Calu3 (cell line): Measurements from ENCODE around the gene RAC2. TPM values are rescaled to one million over a fixed set of nuclear protein-coding genes. Genes with fewer than 3 reads are reported as not detected.

ENCODE experiments used
- BruUV-seq: library from RNA; stranded (reverse); fragments of 400-500 nt; replicated peaks from 2 replicates; lab custom pipeline; 2021; lab: Mats Ljungman, UMichigan
- CTCF ChIA-PET: fragments of 300-600 bp; sonication (Branson Sonifier 250); formaldehyde crosslinking; loops from one replicate; lab custom pipeline; 2022; ENCODE audit warnings: antibody characterized with exemption; lab: Charles Lee
- DNase-seq: peaks from one replicate; pipeline ENCODE4 v3.0.0; 2022
- H3K27ac Mint-ChIP-seq: one replicate; pipeline ENCODE4 v1.8.0; 2022; ENCODE audit warnings: mixed read lengths; ENCODE audit not compliant: unreplicated experiment
- H3K27me3 Mint-ChIP-seq: one replicate; pipeline ENCODE4 v1.8.0; 2022; ENCODE audit warnings: mixed read lengths; ENCODE audit not compliant: unreplicated experiment
- H3K36me3 Mint-ChIP-seq: one replicate; pipeline ENCODE4 v1.8.0; 2022; ENCODE audit warnings: mild to moderate bottlenecking, moderate library complexity, mixed read lengths; ENCODE audit not compliant: insufficient read depth, unreplicated experiment
- H3K4me1 Mint-ChIP-seq: one replicate; pipeline ENCODE4 v1.8.0; 2022; ENCODE audit warnings: mild to moderate bottlenecking, low read depth, mixed read lengths; ENCODE audit not compliant: unreplicated experiment
- H3K4me3 Mint-ChIP-seq: one replicate; pipeline ENCODE4 v1.8.0; 2022; ENCODE audit warnings: mild to moderate bottlenecking, low read depth, moderate library complexity, mixed read lengths; ENCODE audit not compliant: unreplicated experiment
- H3K9me3 Mint-ChIP-seq: one replicate; pipeline ENCODE4 v1.8.0; 2022; ENCODE audit warnings: low read depth, mixed read lengths; ENCODE audit not compliant: unreplicated experiment
- CTCF ChIP-seq: fragments of 200-600 bp; IDR thresholded peaks from one replicate; pipeline ENCODE4 v1.8.0; 2022; ENCODE audit warnings: antibody characterized with exemption; ENCODE audit not compliant: unreplicated experiment
- intact Hi-C: fragments of 100-400 bp; cut with micrococcal nuclease; formaldehyde crosslinking; loops from one replicate; pipeline ENCODE4 v1.10.0; 2022; ENCODE audit not compliant: unreplicated experiment
- total RNA-seq: library from RNA; stranded (reverse); gene quantifications from 2 replicates; pipeline ENCODE4 v1.2.3, GENCODE V29; 2022

Gene RAC2
- total RNA-seq, 1 experiment from 2014 or later, result 21.0 TPM

DNA sequence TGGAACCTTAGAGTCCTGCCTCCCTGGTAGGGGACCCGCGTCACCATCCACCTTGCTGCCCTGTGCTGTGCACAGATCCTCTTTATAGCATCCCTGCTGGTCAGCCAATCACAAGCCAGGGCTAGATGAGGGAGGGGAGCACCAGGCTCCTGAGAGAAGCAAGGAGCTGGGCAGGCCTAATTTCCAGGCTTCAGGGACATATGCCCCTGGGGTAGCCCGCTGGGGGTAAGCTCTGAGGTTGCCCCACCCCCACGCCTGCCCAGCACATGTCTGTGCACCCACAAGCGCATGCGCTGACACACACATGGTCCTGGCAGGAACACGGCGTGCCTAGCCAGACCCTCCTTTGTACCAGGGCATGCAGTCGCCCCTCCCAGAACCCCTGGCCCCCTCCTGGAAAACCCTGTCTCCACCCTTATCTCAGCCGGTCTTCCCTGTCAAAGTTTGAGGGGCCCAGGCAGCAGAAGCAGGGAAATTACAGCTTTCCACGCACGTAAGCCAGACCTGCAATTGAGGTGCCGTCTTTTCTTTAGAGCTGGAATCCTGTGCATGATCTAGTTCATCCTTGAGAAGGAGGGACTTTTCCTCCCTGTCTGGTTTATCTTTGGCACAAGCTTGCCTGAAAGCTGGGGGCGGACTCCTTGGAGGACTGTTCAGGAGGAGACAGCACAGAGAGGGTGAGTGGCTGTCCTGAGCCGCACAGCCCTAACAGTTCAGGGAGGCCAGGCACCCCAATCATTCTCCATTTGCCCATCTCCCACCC lies 33.8 kb downstream of the RAC2 start:
- TF ChIP-seq CTCF, result no peak
- peaks cover 65% of the 10 kb centered on the region for H3K27me3 Mint-ChIP-seq
- CTCF ChIA-PET, result no interaction called here
- H3K36me3 Mint-ChIP-seq, result no peaks in the 10 kb centered on the region
- no peaks in the 10 kb centered on the region for H3K9me3 Mint-ChIP-seq
- no peak overlapping the region for H3K4me3 Mint-ChIP-seq
- no peak overlapping the region for H3K27ac Mint-ChIP-seq
- BruUV-seq, result no TSS peak
- intact Hi-C loops, result no loop called here
- DNase-seq, result no peak
- no peaks in the 10 kb centered on the region for H3K4me1 Mint-ChIP-seq

DNA sequence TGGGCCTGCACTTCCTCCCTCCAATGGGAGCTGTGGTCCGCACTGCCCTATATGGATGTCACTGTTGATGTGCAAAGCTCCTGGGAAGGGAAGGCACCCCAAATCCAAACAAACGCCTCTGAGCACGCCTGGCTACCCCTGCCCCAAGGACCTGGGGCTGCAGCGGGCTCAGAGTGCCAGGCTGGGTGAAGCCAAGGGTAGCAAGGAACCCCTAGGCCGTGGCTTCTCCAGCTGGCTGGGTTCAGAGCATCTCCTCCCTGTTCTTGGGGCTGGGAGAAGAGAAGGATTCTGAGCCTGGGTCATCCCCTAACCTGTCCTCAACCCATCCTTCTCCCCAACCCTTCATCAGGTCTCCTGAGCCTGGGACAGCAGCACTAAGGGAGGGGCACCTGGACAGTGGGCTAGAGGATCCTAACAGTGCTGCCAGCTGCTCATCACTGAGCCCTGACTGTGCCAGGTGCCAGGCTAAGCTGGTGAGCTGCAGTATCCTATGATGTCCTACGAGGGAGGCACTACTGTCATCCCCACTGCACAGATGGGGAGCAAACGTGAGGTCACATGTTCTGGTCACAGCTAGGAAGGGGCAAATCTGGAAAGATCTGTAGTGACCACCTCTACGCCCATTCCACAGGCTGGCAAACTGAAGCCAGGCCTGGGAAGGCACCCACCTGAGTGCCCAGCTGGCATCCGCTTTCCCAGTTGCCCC lies 34.8 kb downstream of the RAC2 start:
- Mint-ChIP-seq H3K36me3 (no peaks in the 10 kb centered on the region), H3K4me3 (no peak overlapping the region), H3K9me3 (no peaks in the 10 kb centered on the region), H3K4me1 (no peaks in the 10 kb centered on the region), H3K27me3 (peaks cover 56% of the 10 kb centered on the region), H3K27ac (no peak overlapping the region)
- intact Hi-C loops, result no loop called here
- no peak for DNase-seq
- BruUV-seq, result no TSS peak
- TF ChIP-seq CTCF, result no peak
- CTCF ChIA-PET, result no interaction called here

- Mint-ChIP-seq H3K4me3 (no peak overlapping the region), H3K4me1 (no peaks in the 10 kb centered on the region), H3K9me3 (no peaks in the 10 kb centered on the region), H3K27me3 (peaks cover 49% of the 10 kb centered on the region), H3K27ac (no peak overlapping the region), H3K36me3 (no peaks in the 10 kb centered on the region)
- no peak for TF ChIP-seq CTCF
- intact Hi-C loops, result no loop called here
- CTCF ChIA-PET, result interaction anchor here (0.7 kb wide), 1 partner anchor 9 kb away, joined by 3 read pairs; no protein-coding TSS in a partner anchor
- no peak for DNase-seq
- BruUV-seq, result no TSS peak
Measured at GRCh38 chr22:37208401-37209139, 35.5 kb downstream of the RAC2 start.

GRCh38 chr22:37207981-37208380 lies 36.1 kb downstream of the RAC2 start:
- no peak overlapping the region for H3K27ac Mint-ChIP-seq
- intact Hi-C loops, result no loop called here
- no peaks in the 10 kb centered on the region for H3K36me3 Mint-ChIP-seq
- no peak for TF ChIP-seq CTCF
- H3K27me3 Mint-ChIP-seq, result peaks cover 43% of the 10 kb centered on the region
- no peak overlapping the region for H3K4me3 Mint-ChIP-seq
- BruUV-seq, result no TSS peak
- CTCF ChIA-PET, result interaction anchor here (0.7 kb wide), 1 partner anchor 8 kb away, joined by 3 read pairs; no protein-coding TSS in a partner anchor
- no peaks in the 10 kb centered on the region for H3K9me3 Mint-ChIP-seq
- H3K4me1 Mint-ChIP-seq, result no peaks in the 10 kb centered on the region
- DNase-seq, result no peak
